Measurements from ENCODE around the gene KMT2D.

KMT2D gene

DNA sequence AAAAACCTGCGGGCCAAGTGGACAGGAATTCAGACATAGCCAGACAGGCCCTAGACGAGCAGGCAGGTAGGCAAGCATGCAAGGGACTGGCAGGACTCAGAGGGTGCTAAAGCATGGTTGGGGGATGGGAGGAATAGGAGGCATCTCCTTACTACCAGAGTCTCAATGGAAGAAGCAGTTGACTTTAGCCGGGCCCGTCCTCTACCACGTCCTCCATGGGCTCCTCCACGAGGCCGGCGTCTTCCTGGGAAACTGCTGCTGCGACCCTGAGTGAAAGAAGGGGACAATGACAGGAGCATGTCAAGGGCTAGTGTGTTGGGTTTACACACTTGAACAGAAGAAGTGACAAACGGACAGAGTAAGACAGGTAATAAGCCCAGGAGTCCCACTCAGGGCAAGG lies 11.6 kb downstream of the KMT2D start:
- Histone ChIP-seq H3K27ac (ENCODE audit: low read length) (no peak overlapping the region), H3K9ac (ENCODE audit: low read depth, low read length) (no peak overlapping the region), H2AFZ (ENCODE audit: low read depth, low read length) (no peak overlapping the region), H3K4me1 (ENCODE audit: insufficient read depth, low read length) (no peaks in the 10 kb centered on the region), H3K79me2 (ENCODE audit: insufficient read depth, low read length) (peaks cover 36% of the 10 kb centered on the region), H3K4me3 (ENCODE audit: low read depth in 1 of 2, low read length in 2 of 2) (no peak overlapping the region), H3K4me2 (ENCODE audit: insufficient read depth, low read length) (no peak overlapping the region), H3K9me3 (ENCODE audit: insufficient read depth, low read length, severe bottlenecking) (no peaks in the 10 kb centered on the region), H4K20me1 (ENCODE audit: insufficient read depth, low read length) (peaks cover 62% of the 10 kb centered on the region), H3K27me3 (ENCODE audit: insufficient read depth, low read length, poor library complexity) (no peaks in the 10 kb centered on the region), H3K36me3 (ENCODE audit: insufficient read depth, low read length) (peaks cover 98% of the 10 kb centered on the region)
- TF ChIP-seq, protein P1, sequence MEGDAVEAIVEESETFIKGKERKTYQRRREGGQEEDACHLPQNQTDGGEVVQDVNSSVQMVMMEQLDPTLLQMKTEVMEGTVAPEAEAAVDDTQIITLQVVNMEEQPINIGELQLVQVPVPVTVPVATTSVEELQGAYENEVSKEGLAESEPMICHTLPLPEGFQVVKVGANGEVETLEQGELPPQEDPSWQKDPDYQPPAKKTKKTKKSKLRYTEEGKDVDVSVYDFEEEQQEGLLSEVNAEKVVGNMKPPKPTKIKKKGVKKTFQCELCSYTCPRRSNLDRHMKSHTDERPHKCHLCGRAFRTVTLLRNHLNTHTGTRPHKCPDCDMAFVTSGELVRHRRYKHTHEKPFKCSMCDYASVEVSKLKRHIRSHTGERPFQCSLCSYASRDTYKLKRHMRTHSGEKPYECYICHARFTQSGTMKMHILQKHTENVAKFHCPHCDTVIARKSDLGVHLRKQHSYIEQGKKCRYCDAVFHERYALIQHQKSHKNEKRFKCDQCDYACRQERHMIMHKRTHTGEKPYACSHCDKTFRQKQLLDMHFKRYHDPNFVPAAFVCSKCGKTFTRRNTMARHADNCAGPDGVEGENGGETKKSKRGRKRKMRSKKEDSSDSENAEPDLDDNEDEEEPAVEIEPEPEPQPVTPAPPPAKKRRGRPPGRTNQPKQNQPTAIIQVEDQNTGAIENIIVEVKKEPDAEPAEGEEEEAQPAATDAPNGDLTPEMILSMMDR (IDR thresholded peaks at IDR 0.05; ENCODE audit: borderline replicate concordance, extremely low read depth, low read length, poor library complexity, severe bottlenecking): no peak
- TF ChIP-seq EZH2 (IDR thresholded peaks at IDR 0.05; ENCODE audit: borderline replicate concordance, low read depth, low read length, severe bottlenecking): no peak
- DNase-seq: no peak
- no peak for ATAC-seq (ENCODE audit: insufficient read depth, low read depth)

DNA sequence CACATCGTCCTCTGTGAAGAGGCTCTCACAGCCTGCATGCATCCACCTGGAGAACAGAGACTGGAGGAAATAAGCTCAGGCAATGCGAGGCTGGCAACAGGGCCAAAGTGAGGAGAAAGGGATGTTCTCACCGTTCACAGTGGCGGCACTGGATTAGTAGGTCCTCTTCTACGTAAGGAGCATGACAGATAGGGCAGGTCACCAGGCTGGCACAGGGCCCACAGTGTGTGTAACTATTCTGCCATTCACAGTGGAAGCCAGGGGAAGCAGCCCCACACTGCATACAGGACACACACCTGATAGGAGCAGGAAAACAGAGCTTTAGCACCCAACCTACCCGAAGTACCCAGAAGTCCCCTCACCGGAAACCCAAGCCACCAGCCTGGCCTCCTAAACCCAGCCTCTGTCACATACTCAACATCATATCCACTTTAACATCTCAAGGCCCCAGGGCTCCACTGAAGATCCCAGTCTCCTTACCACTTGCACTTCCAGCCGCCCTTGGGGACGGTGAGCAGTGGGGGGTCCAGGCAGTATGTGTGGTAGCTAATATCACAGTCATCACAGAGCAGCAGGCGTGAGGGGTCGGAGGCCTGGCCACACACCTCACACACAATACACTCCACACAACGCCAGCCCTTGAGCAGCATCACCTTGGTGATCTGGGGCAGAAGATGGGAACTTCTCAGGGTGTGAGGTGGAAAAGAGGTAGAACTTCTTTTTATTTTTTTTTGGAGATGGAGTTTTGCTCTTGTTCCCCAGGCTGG lies 14.3 kb downstream of the KMT2D start:
- Histone ChIP-seq H3K4me3 (ENCODE audit: low read depth in 1 of 2, low read length in 2 of 2) (no peak overlapping the region), H2AFZ (ENCODE audit: low read depth, low read length) (no peak overlapping the region), H3K4me2 (ENCODE audit: insufficient read depth, low read length) (no peak overlapping the region), H4K20me1 (ENCODE audit: insufficient read depth, low read length) (peaks cover 62% of the 10 kb centered on the region), H3K4me1 (ENCODE audit: insufficient read depth, low read length) (no peaks in the 10 kb centered on the region), H3K27ac (ENCODE audit: low read length) (no peak overlapping the region), H3K36me3 (ENCODE audit: insufficient read depth, low read length) (peaks cover 98% of the 10 kb centered on the region), H3K27me3 (ENCODE audit: insufficient read depth, low read length, poor library complexity) (no peaks in the 10 kb centered on the region), H3K9ac (ENCODE audit: low read depth, low read length) (no peak overlapping the region), H3K9me3 (ENCODE audit: insufficient read depth, low read length, severe bottlenecking) (no peaks in the 10 kb centered on the region), H3K79me2 (ENCODE audit: insufficient read depth, low read length) (peaks cover 13% of the 10 kb centered on the region)
- TF ChIP-seq, protein P1 (IDR thresholded peaks at IDR 0.05; ENCODE audit: borderline replicate concordance, extremely low read depth, low read length, poor library complexity, severe bottlenecking): no peak
- no peak for TF ChIP-seq EZH2 (IDR thresholded peaks at IDR 0.05; ENCODE audit: borderline replicate concordance, low read depth, low read length, severe bottlenecking)
- no peak for DNase-seq
- ATAC-seq (ENCODE audit: insufficient read depth, low read depth): no peak

DNA sequence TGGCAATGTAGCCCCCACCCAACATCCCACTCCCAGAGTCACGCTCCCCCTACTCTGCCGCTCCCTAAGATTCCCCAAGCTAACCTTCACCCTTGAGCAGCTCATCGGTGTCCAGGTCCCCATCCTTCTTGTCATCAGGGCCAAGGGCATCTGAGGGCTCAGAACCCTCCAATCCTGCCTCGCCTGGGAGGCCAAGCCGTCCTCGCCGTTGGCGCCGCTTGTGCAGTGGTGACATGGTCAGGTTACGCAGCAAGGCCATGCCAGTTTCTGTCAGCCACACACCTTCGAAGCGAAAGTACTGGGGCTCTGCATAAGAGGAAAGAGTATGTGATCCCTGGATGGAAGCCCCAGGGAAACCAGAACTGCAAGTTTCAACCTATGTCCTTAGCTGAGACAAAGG lies 15.9 kb downstream of the KMT2D start:
- Histone ChIP-seq H3K27ac (ENCODE audit: low read length) (no peak overlapping the region), H3K4me3 (ENCODE audit: low read depth in 1 of 2, low read length in 2 of 2) (no peak overlapping the region), H3K36me3 (ENCODE audit: insufficient read depth, low read length) (peaks cover 98% of the 10 kb centered on the region), H3K9me3 (ENCODE audit: insufficient read depth, low read length, severe bottlenecking) (no peaks in the 10 kb centered on the region), H3K9ac (ENCODE audit: low read depth, low read length) (no peak overlapping the region), H2AFZ (ENCODE audit: low read depth, low read length) (no peak overlapping the region), H4K20me1 (ENCODE audit: insufficient read depth, low read length) (peaks cover 48% of the 10 kb centered on the region), H3K27me3 (ENCODE audit: insufficient read depth, low read length, poor library complexity) (no peaks in the 10 kb centered on the region), H3K4me1 (ENCODE audit: insufficient read depth, low read length) (no peaks in the 10 kb centered on the region), H3K4me2 (ENCODE audit: insufficient read depth, low read length) (no peak overlapping the region), H3K79me2 (ENCODE audit: insufficient read depth, low read length) (peaks cover 4% of the 10 kb centered on the region)
- TF ChIP-seq, protein P1 (IDR thresholded peaks at IDR 0.05; ENCODE audit: borderline replicate concordance, extremely low read depth, low read length, poor library complexity, severe bottlenecking): no peak
- TF ChIP-seq EZH2 (IDR thresholded peaks at IDR 0.05; ENCODE audit: borderline replicate concordance, low read depth, low read length, severe bottlenecking): no peak
- no peak for DNase-seq
- ATAC-seq (ENCODE audit: insufficient read depth, low read depth): no peak

Data from DND-41 (cell line).